Measurements from ENCODE around the gene CAMTA1.

DNA sequence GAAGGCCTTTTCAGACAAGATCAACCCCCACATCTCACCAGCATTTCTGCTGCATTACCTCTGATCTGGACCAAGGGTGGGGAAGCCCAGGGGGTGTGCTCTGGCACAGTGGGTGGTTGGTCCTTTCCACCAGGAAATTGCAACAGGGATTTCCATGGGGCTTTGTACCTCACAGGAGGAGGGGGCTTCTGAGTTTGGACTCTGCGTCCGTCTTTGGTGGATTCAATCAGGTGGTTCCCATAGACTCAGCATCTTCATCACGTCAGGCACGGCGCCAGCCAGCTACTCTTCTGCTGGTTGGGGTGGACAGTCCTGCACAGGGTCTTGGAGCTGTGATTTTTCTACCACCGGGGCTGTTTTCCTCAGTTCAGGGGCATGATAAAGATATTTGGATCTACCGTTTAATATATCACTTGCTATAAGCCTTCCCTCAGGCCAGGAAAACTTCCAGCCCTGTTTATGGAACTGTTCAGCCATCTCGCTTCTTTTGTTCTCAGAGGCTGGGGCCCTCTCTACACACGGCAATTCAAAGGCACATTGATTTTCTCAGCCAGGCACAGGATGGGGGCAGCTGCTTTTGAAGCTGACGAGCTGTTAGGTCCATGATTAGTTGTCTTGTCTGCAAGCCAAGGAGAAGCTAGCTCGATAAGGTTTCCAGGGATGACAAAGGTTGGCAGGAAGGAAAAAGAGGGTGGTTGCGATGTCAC is 467.3 kb downstream of the CAMTA1 start:
- no peak for TF ChIP-seq CTCF (IDR thresholded peaks at IDR 0.05)
- no peak for TF ChIP-seq NRF1 (IDR thresholded peaks at IDR 0.05; ENCODE audit: low read depth, low read length)
- no peak for TF ChIP-seq TEAD4 (IDR thresholded peaks at IDR 0.05; ENCODE audit: borderline replicate concordance, insufficient read depth)
